ENCODE results near the gene MIA2. TPM values are rescaled to one million over a fixed set of nuclear protein-coding genes. Genes with fewer than 3 reads are reported as not detected.

Gene MIA2
- 22.2 and 29.1 TPM in 2 replicates for total RNA-seq

GRCh38 chr14:39233680-39234326 is at the start of gene MIA2:
TSS of gene MIA2 (plus strand) at chr14:39233915. CDS start at chr14:39234115, 200 bp downstream.

GRCh38 chr14:39432179-39432618 is 198.5 kb downstream of the MIA2 start, which contains the start of gene FBXO33:
TSS of gene FBXO33 (minus strand) at chr14:39432433. CDS start at chr14:39432162, 271 bp downstream.

Other genes with a start within 250 kb of the MIA2 start
- 207 and 312 TPM in 2 replicates for gene SEC23A, start 130.7 kb upstream of the MIA2 start, total RNA-seq
- gene GEMIN2, start 119.6 kb upstream of the MIA2 start, total RNA-seq = 14.7 and 17.7 TPM in 2 replicates
- 15.3 and 28.1 TPM in 2 replicates for gene TRAPPC6B, start 63.6 kb upstream of the MIA2 start, total RNA-seq
- 15.1 and 16.9 TPM in 2 replicates for gene PNN, start 58.7 kb upstream of the MIA2 start, total RNA-seq
- gene FBXO33, start 198.5 kb downstream of the MIA2 start, total RNA-seq = 11.8 and 15.6 TPM in 2 replicates